Spleen (tissue), 11 donors: ENCODE measurements around the gene GMDS. TPM values are rescaled to one million over a fixed set of nuclear protein-coding genes. Genes with fewer than 3 reads are reported as not detected.
A peak's percentile ranks its signal among the peaks of the same experiment; 100 is the strongest.

Source experiments
- DNase-seq: peaks from one replicate; pipeline ENCODE4 v3.0.0-alpha.2; 2020
- H3K27ac ChIP-seq, 8 donors: fragments of 200-600 bp; sonication (generic) in 7 of 8; 1 replicate in 4 of 8; 2 replicates in 4 of 8; pipeline versions ENCODE4 v1.5.0 to v1.8.0; 2016 to 2021; ENCODE audit warnings: inconsistent platforms in 4 of 8, mild to moderate bottlenecking in 4 of 8, moderate library complexity in 1 of 8
- H3K27me3 ChIP-seq, 7 donors: fragments of 200-600 bp; sonication (generic) in 6 of 7; replicated peaks in 1 of 7; 1 replicate in 4 of 7; 2 replicates in 3 of 7; pipeline versions ENCODE4 v1.5.0 to v1.8.0; 2016 to 2021; ENCODE audit warnings: inconsistent platforms in 3 of 7, mild to moderate bottlenecking in 1 of 7
- H3K36me3 ChIP-seq, 6 donors: fragments of 200-600 bp; sonication (generic) in 5 of 6; 1 replicate in 4 of 6; 2 replicates in 2 of 6; pipeline versions ENCODE4 v1.5.0 to v1.8.0; 2016 to 2021; ENCODE audit warnings: inconsistent platforms in 2 of 6
- H3K4me1 ChIP-seq, 6 donors: fragments of 200-600 bp; sonication (generic) in 5 of 6; 1 replicate in 3 of 6; 2 replicates in 3 of 6; pipeline versions ENCODE4 v1.5.0 to v1.8.0; 2016 to 2021; ENCODE audit warnings: inconsistent platforms in 3 of 6
- H3K4me3 ChIP-seq, 8 donors: fragments of 200-600 bp; sonication (generic) in 7 of 8; 1 replicate in 4 of 8; 2 replicates in 4 of 8; pipeline versions ENCODE4 v1.5.0 to v1.8.0; 2016 to 2021; ENCODE audit warnings: inconsistent platforms in 4 of 8, mild to moderate bottlenecking in 4 of 8, moderate library complexity in 2 of 8
- H3K9me3 ChIP-seq, 8 donors: fragments of 200-600 bp; sonication (generic) in 7 of 8; 1 replicate in 4 of 8; 2 replicates in 4 of 8; pipeline versions ENCODE4 v1.5.0 to v1.8.0; 2016 to 2021; ENCODE audit warnings: inconsistent platforms in 4 of 8
- CTCF ChIP-seq, 11 experiments: fragments of 200-600 bp in 7 of 11; fragments of 450-650 bp in 4 of 11; sonication (generic) in 4 of 11; IDR thresholded peaks in 8 of 11; conservative IDR thresholded peaks in 3 of 11; 1 replicate in 7 of 11; 2 replicates in 4 of 11; pipeline versions ENCODE4 v1.4.0 to v1.8.0; 2016 to 2021; ENCODE audit warnings: antibody characterized with exemption in 11 of 11, inconsistent platforms in 4 of 11, mild to moderate bottlenecking in 1 of 11
- POLR2A ChIP-seq, 3 donors: fragments of 450-650 bp; IDR thresholded peaks; one replicate each; pipeline ENCODE4 v1.5.1; 2017; ENCODE audit warnings: antibody characterized with exemption in 3 of 3, mild to moderate bottlenecking in 1 of 3
- POLR2AphosphoS5 ChIP-seq, 3 donors: sonication (generic); formaldehyde crosslinking; IDR thresholded peaks; one replicate each; pipeline ENCODE4 v1.5.1; 2017; ENCODE audit warnings: antibody characterized with exemption in 3 of 3
- WGBS, 5 donors: extraction: QIAGEN DNeasy Blood & Tissue Kit in 3 of 5; methylation state at CpG; one replicate each; pipeline versions ENCODE4 v1.1.5 to v1.1.7; 2013 to 2018; 5-methylcytosine and 5-hydroxymethylcytosine counted together
- intact Hi-C: fragments of 100-400 bp; cut with DNase I; formaldehyde crosslinking; loops from one replicate; pipeline ENCODE4 v1.15.0; 2023; ENCODE audit warnings: low total_unique reads
- polyA plus RNA-seq, 3 donors: library from polyadenylated mRNA; stranded (reverse); fragments of 200-250 nt; gene quantifications; one replicate each; pipeline ENCODE4 v1.2.1, GENCODE V29; 2013
- total RNA-seq, 7 donors: library from RNA; depleted of rRNA in 3 of 7; stranded (reverse); fragments of >200 nt in 3 of 7; fragmentation: NEBNext Ultra II Directional in 4 of 7; extraction: Animal tissue kit (Norgen Biotek cat#: 25700) in 4 of 7; gene quantifications; one replicate each; pipeline versions ENCODE4 v1.1.0 to v1.2.1, GENCODE V29; 2016 to 2021
- donor health status: healthy with polysubstance abuse.
- donor health status: DM: no; HTN: no; CAD: no; lungs with moderate emphysema.
- donor health status: DM: no; HTN: no; CAD: no.
- donor health status: Bipolar disorder and iron deficiency.
- donor health status: healthy.
- donor health status: DM: no; HTN: no; CAD: no.
- donor health status: DM: yes; HTN: yes; CAD: no.

Gene GMDS
- total and polyA plus RNA-seq, 10 donors, result 9.1 to 30.8 (median 17.7) TPM

- Histone ChIP-seq H3K27me3 (peaks cover 0 to 87% (median 28%) of the 10 kb centered on the region in 7 donors), H3K9me3 (no peaks in the 10 kb centered on the region)
These were observed 649.9 kb downstream of the GMDS start for GRCh38 chr6:1595271-1596087.

GRCh38 chr6:1594445-1595200, 650.8 kb downstream of the GMDS start:
- intact Hi-C loops, result loop anchor here (5.0 kb wide), 3 partner anchors 758 to 1153 kb away; no protein-coding TSS in a partner anchor

More at GRCh38 chr6:1595271-1596087, 649.9 kb downstream of the GMDS start:
- no peak overlapping the region for H3K27ac ChIP-seq
- no peaks in the 10 kb centered on the region for H3K36me3 ChIP-seq
- peak; percentile 69 for DNase-seq
- H3K4me3 ChIP-seq, result no peak overlapping the region
- TF ChIP-seq POLR2A (IDR thresholded peaks at IDR 0.05) (no peak), POLR2AphosphoS5 (IDR thresholded peaks at IDR 0.05) (no peak), CTCF (IDR thresholded peaks at IDR 0.05 in 8 of 11, conservative IDR thresholded peaks at IDR 0.05 in 3 of 11) (peak in 1 of 11 experiments; percentile 17)
- intact Hi-C loops, result loop anchor here (5.0 kb wide), 2 partner anchors 757 to 1037 kb away; no protein-coding TSS in a partner anchor
- WGBS, 5 donors, result 55 to 69% (median 65%) methylated on average over 19 to 28 of the region's 28 CpGs
- H3K4me1 ChIP-seq, result peaks cover 0 to 10% (median 7%) of the 10 kb centered on the region in 6 donors

GRCh38 chr6:1593958-1594314, 651.5 kb downstream of the GMDS start:
- no peaks in the 10 kb centered on the region for H3K36me3 ChIP-seq
- 59 to 86% (median 76%) methylated on average over 21 to 22 of the region's 22 CpGs for WGBS, 5 donors
- peaks cover 0 to 87% (median 23%) of the 10 kb centered on the region in 7 donors for H3K27me3 ChIP-seq
- intact Hi-C loops, result loop anchor here (5.0 kb wide), 1 partner anchor 1153 kb away; no protein-coding TSS in a partner anchor
- DNase-seq, result peak; percentile 65
- TF ChIP-seq POLR2A (IDR thresholded peaks at IDR 0.05) (no peak), CTCF (IDR thresholded peaks at IDR 0.05 in 8 of 11, conservative IDR thresholded peaks at IDR 0.05 in 3 of 11) (no peak), POLR2AphosphoS5 (IDR thresholded peaks at IDR 0.05) (no peak)
- peaks cover 0 to 10% (median 7%) of the 10 kb centered on the region in 6 donors for H3K4me1 ChIP-seq
- H3K9me3 ChIP-seq, result no peaks in the 10 kb centered on the region
- no peak overlapping the region for H3K27ac ChIP-seq
- H3K4me3 ChIP-seq, result no peak overlapping the region

More at GRCh38 chr6:1594445-1595200, 650.8 kb downstream of the GMDS start:
- TF ChIP-seq CTCF (IDR thresholded peaks at IDR 0.05 in 8 of 11, conservative IDR thresholded peaks at IDR 0.05 in 3 of 11) (no peak), POLR2A (IDR thresholded peaks at IDR 0.05) (no peak), POLR2AphosphoS5 (IDR thresholded peaks at IDR 0.05) (no peak)
- Histone ChIP-seq H3K27ac (no peak overlapping the region), H3K27me3 (peaks cover 0 to 88% (median 28%) of the 10 kb centered on the region in 7 donors), H3K36me3 (no peaks in the 10 kb centered on the region), H3K9me3 (no peaks in the 10 kb centered on the region), H3K4me3 (no peak overlapping the region), H3K4me1 (peaks cover 0 to 10% (median 7%) of the 10 kb centered on the region in 6 donors)
- DNase-seq, result peak; percentile 70
- 75 to 84% (median 81%) methylated on average over 23 to 33 of the region's 33 CpGs for WGBS, 5 donors
